Measurements from ENCODE around the gene TMEM140.
"Not testable (repeated sequence)": the region's sequence is repeated elsewhere in the genome, so short reads cannot be mapped to it uniquely, and the experiment has no call there.

The TMEM140 gene

DNA sequence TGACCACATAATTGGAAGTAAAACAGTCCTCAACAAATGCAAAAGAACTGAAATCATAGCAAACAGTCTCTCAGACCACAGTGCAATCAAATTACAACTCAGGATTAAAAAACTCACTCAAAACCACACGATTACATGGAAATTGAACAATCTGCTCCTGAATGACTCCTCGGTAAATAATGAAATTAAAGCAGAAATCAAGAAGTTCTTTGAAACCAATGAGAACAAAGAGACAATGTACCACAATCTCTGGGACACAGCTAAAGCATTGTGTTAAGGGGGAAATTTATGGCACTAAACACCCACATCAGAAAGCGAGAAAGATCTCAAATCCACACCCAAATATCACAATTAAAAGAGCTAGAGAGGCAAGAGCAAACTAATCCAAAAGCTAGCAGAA is 23.2 kb upstream of the TMEM140 start:
- H3K9me3 ChIP-seq (ENCODE audit: control insufficient read depth, low read length); H3K27ac ChIP-seq (ENCODE audit: insufficient read depth, low read depth, low read length, poor library complexity, severe bottlenecking); H3K4me3 ChIP-seq (ENCODE audit: insufficient read depth, low read depth, low read length); H3K36me3 ChIP-seq (ENCODE audit: control insufficient read depth, insufficient read depth, low read length); H3K27me3 ChIP-seq (ENCODE audit: control insufficient read depth, insufficient read depth, low read length, poor library complexity, severe bottlenecking); H3K4me1 ChIP-seq (ENCODE audit: control insufficient read depth, insufficient read depth, low read length): not testable (repeated sequence)
- WGBS, 2 experiments: 82 to 87% methylated on average over 3 of the region's 3 CpGs

DNA sequence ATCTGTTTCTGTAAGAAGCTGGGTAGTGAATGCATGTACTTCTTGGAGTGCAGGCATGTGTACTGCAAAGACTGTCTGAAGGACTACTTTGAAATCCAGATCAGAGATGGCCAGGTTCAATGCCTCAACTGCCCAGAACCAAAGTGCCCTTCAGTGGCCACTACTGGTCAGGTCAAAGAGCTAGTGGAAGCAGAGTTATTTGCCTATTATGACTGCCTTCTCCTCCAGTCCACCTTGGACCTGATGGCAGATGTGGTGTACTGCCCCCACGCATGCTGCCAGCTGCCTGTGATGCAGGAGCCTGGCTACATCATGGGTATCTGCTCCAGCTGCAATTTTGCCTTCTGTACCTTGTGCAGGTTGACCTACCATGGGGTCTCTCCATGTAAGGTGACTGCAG is 18.9 kb upstream of the TMEM140 start:
- Histone ChIP-seq H3K4me1 (ENCODE audit: control insufficient read depth, insufficient read depth, low read length) (no peaks in the 10 kb centered on the region), H3K27me3 (ENCODE audit: control insufficient read depth, insufficient read depth, low read length, poor library complexity, severe bottlenecking) (no peaks in the 10 kb centered on the region), H3K36me3 (ENCODE audit: control insufficient read depth, insufficient read depth, low read length) (no peaks in the 10 kb centered on the region), H3K9me3 (ENCODE audit: control insufficient read depth, low read length) (no peaks in the 10 kb centered on the region), H3K4me3 (ENCODE audit: insufficient read depth, low read depth, low read length) (no peak overlapping the region), H3K27ac (ENCODE audit: insufficient read depth, low read depth, low read length, poor library complexity, severe bottlenecking) (no peak overlapping the region)
- WGBS, 2 experiments: 91 to 94% methylated on average over 1 of the region's 1 CpG

GRCh38 chr7:135129579-135129978 is 18.3 kb upstream of the TMEM140 start:
- Histone ChIP-seq H3K36me3 (ENCODE audit: control insufficient read depth, insufficient read depth, low read length) (no peaks in the 10 kb centered on the region), H3K4me3 (ENCODE audit: insufficient read depth, low read depth, low read length) (no peak overlapping the region), H3K27me3 (ENCODE audit: control insufficient read depth, insufficient read depth, low read length, poor library complexity, severe bottlenecking) (no peaks in the 10 kb centered on the region), H3K4me1 (ENCODE audit: control insufficient read depth, insufficient read depth, low read length) (no peaks in the 10 kb centered on the region), H3K27ac (ENCODE audit: insufficient read depth, low read depth, low read length, poor library complexity, severe bottlenecking) (no peak overlapping the region), H3K9me3 (ENCODE audit: control insufficient read depth, low read length) (no peaks in the 10 kb centered on the region)

DNA sequence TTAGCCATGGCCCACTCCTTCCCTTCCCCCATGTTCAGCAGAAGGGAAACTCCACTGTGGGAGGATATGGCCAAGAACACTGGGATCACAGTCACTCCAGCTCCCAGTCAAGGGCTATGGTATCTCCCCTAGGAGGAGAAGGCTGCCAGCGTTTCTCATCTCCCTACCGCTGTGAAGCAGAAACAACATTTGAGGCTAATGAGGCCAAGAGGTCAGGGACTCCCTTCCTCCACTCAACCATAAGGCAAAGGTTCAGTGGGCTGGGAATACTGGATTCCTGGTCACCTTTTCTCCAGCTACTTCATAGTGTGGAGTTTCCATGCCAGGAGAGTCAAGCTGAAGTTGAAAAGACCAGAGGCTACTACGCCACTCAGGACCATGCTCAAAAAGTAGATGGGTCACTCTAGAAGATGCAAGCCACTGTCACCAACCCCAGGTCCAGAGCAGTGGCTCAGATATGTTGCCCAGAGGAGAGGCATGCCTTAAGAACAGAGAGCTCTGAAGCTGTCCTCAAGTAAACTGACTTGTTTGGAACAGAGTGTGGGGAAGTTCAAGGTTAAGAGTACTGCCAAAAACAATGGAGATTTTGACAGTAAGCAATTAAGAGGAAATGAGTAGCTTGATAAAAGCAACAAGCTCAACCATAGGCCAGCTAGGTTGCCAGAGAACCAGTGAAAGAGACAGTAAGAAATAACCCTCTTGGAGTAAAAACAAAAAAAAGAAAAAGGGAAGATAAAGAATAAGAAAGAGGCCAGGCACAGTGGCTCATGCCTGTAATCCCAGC is 3.8 kb upstream of the TMEM140 start:
- Histone ChIP-seq H3K9me3 (ENCODE audit: control insufficient read depth, low read length) (no peaks in the 10 kb centered on the region), H3K27ac (ENCODE audit: insufficient read depth, low read depth, low read length, poor library complexity, severe bottlenecking) (no peak overlapping the region), H3K4me3 (ENCODE audit: insufficient read depth, low read depth, low read length) (no peak overlapping the region), H3K36me3 (ENCODE audit: control insufficient read depth, insufficient read depth, low read length) (no peaks in the 10 kb centered on the region), H3K4me1 (ENCODE audit: control insufficient read depth, insufficient read depth, low read length) (no peaks in the 10 kb centered on the region), H3K27me3 (ENCODE audit: control insufficient read depth, insufficient read depth, low read length, poor library complexity, severe bottlenecking) (no peaks in the 10 kb centered on the region)
- 90 to 92% methylated on average over 3 of the region's 3 CpGs for WGBS, 2 experiments

GRCh38 chr7:135147341-135147898 is 452 bp upstream of the TMEM140 start:
- no peak overlapping the region for H3K27ac ChIP-seq (ENCODE audit: insufficient read depth, low read depth, low read length, poor library complexity, severe bottlenecking)
- no peaks in the 10 kb centered on the region for H3K36me3 ChIP-seq (ENCODE audit: control insufficient read depth, insufficient read depth, low read length)
- no peaks in the 10 kb centered on the region for H3K9me3 ChIP-seq (ENCODE audit: control insufficient read depth, low read length)
- 87 to 88% methylated on average over 6 of the region's 6 CpGs for WGBS, 2 experiments
- H3K4me3 ChIP-seq (ENCODE audit: insufficient read depth, low read depth, low read length): no peak overlapping the region
- no peaks in the 10 kb centered on the region for H3K27me3 ChIP-seq (ENCODE audit: control insufficient read depth, insufficient read depth, low read length, poor library complexity, severe bottlenecking)
- no peaks in the 10 kb centered on the region for H3K4me1 ChIP-seq (ENCODE audit: control insufficient read depth, insufficient read depth, low read length)

GRCh38 chr7:135150072-135150782 is 2.4 kb downstream of the TMEM140 start:
- no peaks in the 10 kb centered on the region for H3K36me3 ChIP-seq (ENCODE audit: control insufficient read depth, insufficient read depth, low read length)
- H3K4me1 ChIP-seq (ENCODE audit: control insufficient read depth, insufficient read depth, low read length): no peaks in the 10 kb centered on the region
- no peak overlapping the region for H3K27ac ChIP-seq (ENCODE audit: insufficient read depth, low read depth, low read length, poor library complexity, severe bottlenecking)
- no peaks in the 10 kb centered on the region for H3K27me3 ChIP-seq (ENCODE audit: control insufficient read depth, insufficient read depth, low read length, poor library complexity, severe bottlenecking)
- no peak overlapping the region for H3K4me3 ChIP-seq (ENCODE audit: insufficient read depth, low read depth, low read length)
- WGBS, 2 experiments: 89 to 91% methylated on average over 8 of the region's 8 CpGs
- H3K9me3 ChIP-seq (ENCODE audit: control insufficient read depth, low read length): no peaks in the 10 kb centered on the region

GRCh38 chr7:135151132-135151531 is 3.3 kb downstream of the TMEM140 start:
- Histone ChIP-seq H3K36me3 (ENCODE audit: control insufficient read depth, insufficient read depth, low read length) (no peaks in the 10 kb centered on the region), H3K4me3 (ENCODE audit: insufficient read depth, low read depth, low read length) (no peak overlapping the region), H3K4me1 (ENCODE audit: control insufficient read depth, insufficient read depth, low read length) (no peaks in the 10 kb centered on the region), H3K27me3 (ENCODE audit: control insufficient read depth, insufficient read depth, low read length, poor library complexity, severe bottlenecking) (no peaks in the 10 kb centered on the region), H3K9me3 (ENCODE audit: control insufficient read depth, low read length) (no peaks in the 10 kb centered on the region), H3K27ac (ENCODE audit: insufficient read depth, low read depth, low read length, poor library complexity, severe bottlenecking) (no peak overlapping the region)
- 89 to 94% methylated on average over 2 of the region's 2 CpGs for WGBS, 2 experiments

DNA sequence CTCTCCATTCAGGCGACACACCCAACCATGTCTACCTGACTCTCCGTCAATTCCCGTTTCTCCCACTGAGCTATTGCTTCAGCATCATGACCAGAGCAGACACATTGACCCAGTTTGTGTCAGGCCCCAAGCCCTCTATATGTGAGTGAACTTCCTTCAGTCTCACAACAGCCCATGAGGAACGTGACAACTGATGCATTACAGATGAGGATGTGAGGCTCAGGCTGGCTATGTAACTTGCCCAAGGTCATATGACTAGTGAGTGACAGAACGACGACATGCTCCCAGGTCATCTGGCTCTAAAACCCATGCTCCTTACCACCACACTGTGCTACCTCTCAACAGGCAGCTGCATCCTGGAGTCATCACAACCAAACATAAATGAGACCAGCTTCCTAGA is 3.7 kb downstream of the TMEM140 start:
- no peaks in the 10 kb centered on the region for H3K4me1 ChIP-seq (ENCODE audit: control insufficient read depth, insufficient read depth, low read length)
- H3K4me3 ChIP-seq (ENCODE audit: insufficient read depth, low read depth, low read length): no peak overlapping the region
- H3K27me3 ChIP-seq (ENCODE audit: control insufficient read depth, insufficient read depth, low read length, poor library complexity, severe bottlenecking): no peaks in the 10 kb centered on the region
- no peaks in the 10 kb centered on the region for H3K9me3 ChIP-seq (ENCODE audit: control insufficient read depth, low read length)
- 75 to 80% methylated on average over 6 of the region's 6 CpGs for WGBS, 2 experiments
- no peak overlapping the region for H3K27ac ChIP-seq (ENCODE audit: insufficient read depth, low read depth, low read length, poor library complexity, severe bottlenecking)
- no peaks in the 10 kb centered on the region for H3K36me3 ChIP-seq (ENCODE audit: control insufficient read depth, insufficient read depth, low read length)

DNA sequence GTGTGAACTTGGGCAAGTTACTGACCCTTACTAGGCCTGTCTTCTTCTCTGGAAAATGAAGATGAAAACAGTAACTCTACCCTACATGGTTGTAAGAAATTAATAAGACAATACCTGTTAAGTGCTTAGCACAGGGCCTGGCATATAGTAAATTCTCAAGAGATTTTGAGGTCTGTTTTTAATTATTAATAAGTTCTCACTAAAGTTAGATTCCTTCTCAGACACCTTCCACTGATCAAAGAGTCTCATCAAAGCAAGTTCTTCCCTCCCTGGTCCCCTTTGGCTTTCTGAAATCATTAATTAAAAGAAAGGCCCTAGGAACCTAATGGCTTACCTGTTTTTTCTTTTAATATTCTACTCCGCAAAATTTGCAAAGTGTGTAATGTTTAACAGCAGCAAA is 4.6 kb downstream of the TMEM140 start:
- 100% methylated on average over 1 of the region's 1 CpG for WGBS, 2 experiments
- no peak overlapping the region for H3K27ac ChIP-seq (ENCODE audit: insufficient read depth, low read depth, low read length, poor library complexity, severe bottlenecking)
- H3K4me1 ChIP-seq (ENCODE audit: control insufficient read depth, insufficient read depth, low read length): no peaks in the 10 kb centered on the region
- H3K4me3 ChIP-seq (ENCODE audit: insufficient read depth, low read depth, low read length): no peak overlapping the region
- H3K27me3 ChIP-seq (ENCODE audit: control insufficient read depth, insufficient read depth, low read length, poor library complexity, severe bottlenecking): no peaks in the 10 kb centered on the region
- no peaks in the 10 kb centered on the region for H3K9me3 ChIP-seq (ENCODE audit: control insufficient read depth, low read length)
- H3K36me3 ChIP-seq (ENCODE audit: control insufficient read depth, insufficient read depth, low read length): no peaks in the 10 kb centered on the region

GRCh38 chr7:135154734-135155133 is 6.9 kb downstream of the TMEM140 start:
- Histone ChIP-seq H3K4me1 (ENCODE audit: control insufficient read depth, insufficient read depth, low read length) (no peaks in the 10 kb centered on the region), H3K4me3 (ENCODE audit: insufficient read depth, low read depth, low read length) (no peak overlapping the region), H3K9me3 (ENCODE audit: control insufficient read depth, low read length) (no peaks in the 10 kb centered on the region), H3K36me3 (ENCODE audit: control insufficient read depth, insufficient read depth, low read length) (no peaks in the 10 kb centered on the region), H3K27ac (ENCODE audit: insufficient read depth, low read depth, low read length, poor library complexity, severe bottlenecking) (no peak overlapping the region), H3K27me3 (ENCODE audit: control insufficient read depth, insufficient read depth, low read length, poor library complexity, severe bottlenecking) (no peaks in the 10 kb centered on the region)
- no CpG with 5 or more reads among the region's 1 CpG for WGBS, 2 experiments
